K562 (cell line): ENCODE measurements around the gene NFATC1.

Experiments used
- CBX3 ChIP-seq, 2 experiments: IDR thresholded peaks; 1 replicate in 1 of 2; 2 replicates in 1 of 2; pipeline ENCODE4 v1.6.1; 2012; ENCODE audit warnings: inconsistent platforms in 2 of 2, low read length in 2 of 2, borderline replicate concordance in 1 of 2, control low read depth in 1 of 2
- MTA1 ChIP-seq: fragments of 450-650 bp; IDR thresholded peaks from 2 replicates; pipeline ENCODE4 v1.6.1; 2017; ENCODE audit warnings: borderline replicate concordance
- NCOA4 ChIP-seq: fragments of 450-650 bp; IDR thresholded peaks from 2 replicates; pipeline ENCODE4 v1.6.1; 2018; ENCODE audit warnings: mild to moderate bottlenecking; ENCODE audit not compliant: partially characterized antibody
- NEUROD1 ChIP-seq: fragments of 150-350 bp; IDR thresholded peaks from 2 replicates; pipeline ENCODE4 v1.6.1; 2014; ENCODE audit warnings: borderline replicate concordance, low read length, low read depth; ENCODE audit not compliant: partially characterized antibody
- NFRKB ChIP-seq: fragments of 450-650 bp; IDR thresholded peaks from 2 replicates; pipeline ENCODE4 v1.6.1; 2016; ENCODE audit warnings: low read depth
- ZBTB17 ChIP-seq: fragments of 450-650 bp; formaldehyde crosslinking; IDR thresholded peaks from 2 replicates; pipeline ENCODE4 v1.4.0; 2020; ENCODE audit warnings: mild to moderate bottlenecking
- ZNF76 ChIP-seq: fragments of 250-450 bp; sonication (Bioruptor Pico); IDR thresholded peaks from 2 replicates; pipeline ENCODE4 v1.4.0; 2020; ENCODE audit warnings: mild to moderate bottlenecking, moderate library complexity, borderline replicate concordance
- TF ChIP-seq, protein P1 (sequence below): fragments of 250-450 bp; sonication (Bioruptor Pico); IDR thresholded peaks from 2 replicates; pipeline ENCODE4 v1.5.0; 2020; ENCODE audit warnings: mild to moderate bottlenecking, borderline replicate concordance
- TF ChIP-seq, protein P2 (sequence below): sonication (generic); formaldehyde crosslinking; IDR thresholded peaks from 2 replicates; pipeline ENCODE4 v1.8.1; 2023; ENCODE audit warnings: mild to moderate bottlenecking, missing genetic modification reagents
- TF ChIP-seq, protein P3 (sequence below): IDR thresholded peaks from 3 replicates; pipeline ENCODE4 v1.6.1; 2011; ENCODE audit warnings: borderline replicate concordance, mild to moderate bottlenecking; ENCODE audit not compliant: insufficient read length, insufficient read depth
- TF ChIP-seq, protein P4 (sequence below): sonication (generic); formaldehyde crosslinking; IDR thresholded peaks from 2 replicates; pipeline ENCODE4 v1.8.1; 2023; ENCODE audit warnings: mild to moderate bottlenecking, missing genetic modification reagents

DNA sequence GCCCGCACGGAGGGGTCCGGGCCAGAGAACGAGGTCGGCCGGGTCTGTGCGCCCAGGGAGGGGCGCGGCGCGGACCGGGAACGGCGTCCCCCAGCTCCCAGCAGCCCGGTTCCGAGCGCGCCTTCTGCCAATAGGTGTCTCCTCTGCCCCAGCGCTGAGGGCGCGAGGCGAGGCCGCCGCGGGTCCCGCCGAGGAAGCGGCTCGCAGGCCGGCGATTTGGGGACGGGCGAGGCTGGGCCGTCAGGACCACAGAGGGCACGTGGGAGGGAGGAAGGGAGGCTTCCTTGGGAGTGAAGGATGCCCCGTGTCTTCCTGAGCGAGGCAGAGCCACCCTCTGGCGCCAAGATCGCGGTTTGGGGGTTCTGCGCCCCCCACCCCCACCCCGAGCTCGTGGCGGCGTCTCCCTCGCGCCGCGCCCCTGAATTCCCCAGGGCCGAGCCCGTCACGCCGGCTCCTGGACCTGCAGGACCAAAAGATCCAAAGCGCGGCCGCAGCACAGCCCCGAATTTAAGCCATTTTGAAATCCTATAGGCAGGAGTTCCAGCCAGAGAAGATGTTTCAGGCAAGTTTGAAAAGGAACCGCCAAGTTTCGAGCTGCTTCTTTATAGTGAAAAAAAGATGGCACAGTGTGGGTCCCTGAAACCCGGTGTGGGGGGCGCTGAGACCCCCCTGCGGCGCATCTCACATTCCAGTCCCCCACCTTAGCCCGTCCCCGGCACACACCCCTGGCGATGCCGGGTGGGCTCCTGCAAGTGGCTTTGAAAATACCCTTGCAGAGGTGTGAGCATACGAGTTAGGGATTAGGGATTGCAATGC, 909 bp downstream of the NFATC1 start:
- TF ChIP-seq, protein P1, sequence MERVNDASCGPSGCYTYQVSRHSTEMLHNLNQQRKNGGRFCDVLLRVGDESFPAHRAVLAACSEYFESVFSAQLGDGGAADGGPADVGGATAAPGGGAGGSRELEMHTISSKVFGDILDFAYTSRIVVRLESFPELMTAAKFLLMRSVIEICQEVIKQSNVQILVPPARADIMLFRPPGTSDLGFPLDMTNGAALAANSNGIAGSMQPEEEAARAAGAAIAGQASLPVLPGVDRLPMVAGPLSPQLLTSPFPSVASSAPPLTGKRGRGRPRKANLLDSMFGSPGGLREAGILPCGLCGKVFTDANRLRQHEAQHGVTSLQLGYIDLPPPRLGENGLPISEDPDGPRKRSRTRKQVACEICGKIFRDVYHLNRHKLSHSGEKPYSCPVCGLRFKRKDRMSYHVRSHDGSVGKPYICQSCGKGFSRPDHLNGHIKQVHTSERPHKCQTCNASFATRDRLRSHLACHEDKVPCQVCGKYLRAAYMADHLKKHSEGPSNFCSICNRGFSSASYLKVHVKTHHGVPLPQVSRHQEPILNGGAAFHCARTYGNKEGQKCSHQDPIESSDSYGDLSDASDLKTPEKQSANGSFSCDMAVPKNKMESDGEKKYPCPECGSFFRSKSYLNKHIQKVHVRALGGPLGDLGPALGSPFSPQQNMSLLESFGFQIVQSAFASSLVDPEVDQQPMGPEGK (CRISPR knock-in tag): no peak
- TF ChIP-seq, protein P2, sequence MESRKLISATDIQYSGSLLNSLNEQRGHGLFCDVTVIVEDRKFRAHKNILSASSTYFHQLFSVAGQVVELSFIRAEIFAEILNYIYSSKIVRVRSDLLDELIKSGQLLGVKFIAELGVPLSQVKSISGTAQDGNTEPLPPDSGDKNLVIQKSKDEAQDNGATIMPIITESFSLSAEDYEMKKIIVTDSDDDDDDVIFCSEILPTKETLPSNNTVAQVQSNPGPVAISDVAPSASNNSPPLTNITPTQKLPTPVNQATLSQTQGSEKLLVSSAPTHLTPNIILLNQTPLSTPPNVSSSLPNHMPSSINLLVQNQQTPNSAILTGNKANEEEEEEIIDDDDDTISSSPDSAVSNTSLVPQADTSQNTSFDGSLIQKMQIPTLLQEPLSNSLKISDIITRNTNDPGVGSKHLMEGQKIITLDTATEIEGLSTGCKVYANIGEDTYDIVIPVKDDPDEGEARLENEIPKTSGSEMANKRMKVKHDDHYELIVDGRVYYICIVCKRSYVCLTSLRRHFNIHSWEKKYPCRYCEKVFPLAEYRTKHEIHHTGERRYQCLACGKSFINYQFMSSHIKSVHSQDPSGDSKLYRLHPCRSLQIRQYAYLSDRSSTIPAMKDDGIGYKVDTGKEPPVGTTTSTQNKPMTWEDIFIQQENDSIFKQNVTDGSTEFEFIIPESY (CRISPR knock-in tag): no peak
- no peak for TF ChIP-seq NEUROD1
- no peak for TF ChIP-seq CBX3 (IDR thresholded peaks at IDR 0.05; ENCODE audit: borderline replicate concordance in 1 of 2, low read length in 2 of 2)
- TF ChIP-seq MTA1: no peak
- TF ChIP-seq ZBTB17 (CRISPR knock-in tag): no peak
- TF ChIP-seq NFRKB: no peak
- TF ChIP-seq ZNF76 (CRISPR knock-in tag): no peak
- TF ChIP-seq, protein P3, sequence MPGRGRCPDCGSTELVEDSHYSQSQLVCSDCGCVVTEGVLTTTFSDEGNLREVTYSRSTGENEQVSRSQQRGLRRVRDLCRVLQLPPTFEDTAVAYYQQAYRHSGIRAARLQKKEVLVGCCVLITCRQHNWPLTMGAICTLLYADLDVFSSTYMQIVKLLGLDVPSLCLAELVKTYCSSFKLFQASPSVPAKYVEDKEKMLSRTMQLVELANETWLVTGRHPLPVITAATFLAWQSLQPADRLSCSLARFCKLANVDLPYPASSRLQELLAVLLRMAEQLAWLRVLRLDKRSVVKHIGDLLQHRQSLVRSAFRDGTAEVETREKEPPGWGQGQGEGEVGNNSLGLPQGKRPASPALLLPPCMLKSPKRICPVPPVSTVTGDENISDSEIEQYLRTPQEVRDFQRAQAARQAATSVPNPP: no peak
- TF ChIP-seq NCOA4: no peak
- TF ChIP-seq, protein P4, sequence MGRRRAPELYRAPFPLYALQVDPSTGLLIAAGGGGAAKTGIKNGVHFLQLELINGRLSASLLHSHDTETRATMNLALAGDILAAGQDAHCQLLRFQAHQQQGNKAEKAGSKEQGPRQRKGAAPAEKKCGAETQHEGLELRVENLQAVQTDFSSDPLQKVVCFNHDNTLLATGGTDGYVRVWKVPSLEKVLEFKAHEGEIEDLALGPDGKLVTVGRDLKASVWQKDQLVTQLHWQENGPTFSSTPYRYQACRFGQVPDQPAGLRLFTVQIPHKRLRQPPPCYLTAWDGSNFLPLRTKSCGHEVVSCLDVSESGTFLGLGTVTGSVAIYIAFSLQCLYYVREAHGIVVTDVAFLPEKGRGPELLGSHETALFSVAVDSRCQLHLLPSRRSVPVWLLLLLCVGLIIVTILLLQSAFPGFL: no peak
